Measurements from ENCODE around the gene UBQLN4. TPM values are rescaled to one million over a fixed set of nuclear protein-coding genes. Genes with fewer than 3 reads are reported as not detected.

The UBQLN4 gene
- total RNA-seq, 2 donors from 2014 or later: 14.6 to 25.9 TPM

DNA sequence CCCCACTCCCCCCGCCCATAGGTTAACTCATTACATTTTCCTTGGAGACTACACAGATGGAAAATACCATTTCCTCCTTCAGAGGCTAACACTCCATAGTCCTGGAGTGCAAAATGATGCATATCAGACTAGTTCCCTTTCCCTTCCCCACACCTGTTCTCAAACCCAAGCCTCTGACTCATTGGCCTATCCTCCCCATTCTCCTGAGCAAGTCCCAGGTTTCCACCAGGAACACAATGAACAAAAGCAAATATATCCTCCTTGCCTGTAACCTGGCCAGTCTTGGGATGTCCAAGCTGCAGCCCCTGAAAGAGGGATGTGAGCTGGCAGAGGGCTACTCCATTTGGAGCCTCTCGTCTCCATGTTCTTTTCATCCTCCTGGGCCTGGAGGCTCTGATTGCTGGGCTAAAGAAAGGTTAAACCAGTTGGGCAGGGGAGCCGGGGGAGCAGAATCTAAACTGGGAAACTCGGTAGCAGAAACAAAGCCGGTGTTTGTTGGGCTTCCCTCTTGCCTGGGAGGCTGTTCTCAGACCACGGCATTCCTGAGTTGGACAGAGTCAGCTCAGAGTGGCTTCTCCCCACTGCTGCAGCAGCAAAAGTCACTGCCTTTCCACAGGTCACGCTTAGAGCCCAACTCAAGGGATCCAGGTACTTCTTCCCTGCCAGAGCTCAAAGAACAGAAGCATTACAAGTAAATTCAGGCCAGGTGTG is 46.8 kb downstream of the UBQLN4 start:
- H3K4me1 ChIP-seq: peaks cover 0 to 1% of the 10 kb centered on the region in 2 donors
- H3K36me3 ChIP-seq: peaks cover 36% of the 10 kb centered on the region
- H3K9me3 ChIP-seq: no peaks in the 10 kb centered on the region
- H3K27me3 ChIP-seq: no peaks in the 10 kb centered on the region
- TF ChIP-seq, protein P1, sequence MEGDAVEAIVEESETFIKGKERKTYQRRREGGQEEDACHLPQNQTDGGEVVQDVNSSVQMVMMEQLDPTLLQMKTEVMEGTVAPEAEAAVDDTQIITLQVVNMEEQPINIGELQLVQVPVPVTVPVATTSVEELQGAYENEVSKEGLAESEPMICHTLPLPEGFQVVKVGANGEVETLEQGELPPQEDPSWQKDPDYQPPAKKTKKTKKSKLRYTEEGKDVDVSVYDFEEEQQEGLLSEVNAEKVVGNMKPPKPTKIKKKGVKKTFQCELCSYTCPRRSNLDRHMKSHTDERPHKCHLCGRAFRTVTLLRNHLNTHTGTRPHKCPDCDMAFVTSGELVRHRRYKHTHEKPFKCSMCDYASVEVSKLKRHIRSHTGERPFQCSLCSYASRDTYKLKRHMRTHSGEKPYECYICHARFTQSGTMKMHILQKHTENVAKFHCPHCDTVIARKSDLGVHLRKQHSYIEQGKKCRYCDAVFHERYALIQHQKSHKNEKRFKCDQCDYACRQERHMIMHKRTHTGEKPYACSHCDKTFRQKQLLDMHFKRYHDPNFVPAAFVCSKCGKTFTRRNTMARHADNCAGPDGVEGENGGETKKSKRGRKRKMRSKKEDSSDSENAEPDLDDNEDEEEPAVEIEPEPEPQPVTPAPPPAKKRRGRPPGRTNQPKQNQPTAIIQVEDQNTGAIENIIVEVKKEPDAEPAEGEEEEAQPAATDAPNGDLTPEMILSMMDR (IDR thresholded peaks at IDR 0.05): no peak
- H3K4me3 ChIP-seq: no peak overlapping the region
- no peak for DNase-seq (ENCODE audit: low spot score)
- no peak overlapping the region for H3K27ac ChIP-seq

DNA sequence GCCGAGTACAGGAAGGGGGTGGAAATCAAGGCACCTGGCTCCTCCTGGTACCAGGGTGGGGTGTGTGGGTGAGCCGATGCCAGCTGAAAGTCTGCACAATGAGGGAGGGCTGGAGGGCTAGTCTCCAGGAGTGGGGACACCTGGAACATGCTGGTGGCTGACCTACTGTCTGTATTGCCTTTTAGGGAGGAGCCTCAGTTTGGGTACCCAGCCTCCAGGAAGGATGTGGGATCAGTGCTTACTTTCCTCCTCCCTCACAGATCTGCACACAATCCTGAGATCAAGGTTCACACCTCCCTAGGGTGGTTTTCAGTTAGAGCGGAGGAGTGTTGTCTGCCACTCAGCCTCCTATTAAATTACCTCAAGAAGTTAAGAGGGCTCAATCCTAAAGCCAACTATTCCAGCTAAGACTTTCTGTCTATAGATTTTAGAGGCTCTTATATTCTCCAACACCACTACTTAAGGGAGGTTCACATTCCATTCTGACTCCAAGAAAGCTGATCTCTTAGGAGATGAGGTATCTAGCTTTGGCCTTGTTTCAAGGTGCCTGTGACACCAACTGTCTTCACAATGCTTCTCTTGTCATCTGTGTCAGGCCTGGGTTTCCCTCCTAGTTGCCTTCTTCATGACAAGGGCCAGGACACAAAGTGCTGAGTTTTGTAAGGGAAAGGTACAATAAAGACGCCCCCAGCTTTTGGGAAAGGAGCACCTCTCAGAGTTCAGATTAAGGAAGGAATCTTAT is 48.6 kb downstream of the UBQLN4 start:
- Histone ChIP-seq H3K27me3 (no peaks in the 10 kb centered on the region), H3K27ac (no peak overlapping the region), H3K36me3 (peaks cover 18% of the 10 kb centered on the region), H3K9me3 (no peaks in the 10 kb centered on the region), H3K4me1 (peaks cover 0 to 10% of the 10 kb centered on the region in 2 donors), H3K4me3 (no peak overlapping the region)
- DNase-seq (ENCODE audit: low spot score): no peak
- TF ChIP-seq, protein P1 (IDR thresholded peaks at IDR 0.05): no peak

DNA sequence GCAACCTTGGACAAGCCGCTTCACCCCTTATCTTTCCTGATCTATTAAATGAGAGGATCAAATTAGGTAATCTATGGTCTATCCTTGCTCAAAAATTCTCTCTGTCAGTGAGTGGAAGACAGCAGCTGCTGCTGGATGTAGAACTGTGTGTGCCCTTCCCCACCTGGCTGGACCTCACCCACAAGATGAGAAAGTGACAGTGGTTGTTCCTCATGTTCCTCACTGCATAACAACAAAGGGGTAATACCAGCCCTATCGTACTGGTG is 49.7 kb downstream of the UBQLN4 start:
- Histone ChIP-seq H3K36me3 (peaks cover 6% of the 10 kb centered on the region), H3K4me3 (no peak overlapping the region), H3K4me1 (peaks cover 0 to 10% of the 10 kb centered on the region in 2 donors), H3K9me3 (no peaks in the 10 kb centered on the region), H3K27ac (no peak overlapping the region), H3K27me3 (no peaks in the 10 kb centered on the region)
- TF ChIP-seq, protein P1 (IDR thresholded peaks at IDR 0.05): no peak
- no peak for DNase-seq (ENCODE audit: low spot score)

GRCh38 chr1:156002188-156002911 is 51.2 kb downstream of the UBQLN4 start:
- Histone ChIP-seq H3K4me3 (no peak overlapping the region), H3K27ac (no peak overlapping the region), H3K27me3 (no peaks in the 10 kb centered on the region), H3K36me3 (no peaks in the 10 kb centered on the region), H3K4me1 (peaks cover 0 to 10% of the 10 kb centered on the region in 2 donors), H3K9me3 (no peaks in the 10 kb centered on the region)
- no peak for DNase-seq (ENCODE audit: low spot score)
- TF ChIP-seq, protein P1 (IDR thresholded peaks at IDR 0.05): no peak

DNA sequence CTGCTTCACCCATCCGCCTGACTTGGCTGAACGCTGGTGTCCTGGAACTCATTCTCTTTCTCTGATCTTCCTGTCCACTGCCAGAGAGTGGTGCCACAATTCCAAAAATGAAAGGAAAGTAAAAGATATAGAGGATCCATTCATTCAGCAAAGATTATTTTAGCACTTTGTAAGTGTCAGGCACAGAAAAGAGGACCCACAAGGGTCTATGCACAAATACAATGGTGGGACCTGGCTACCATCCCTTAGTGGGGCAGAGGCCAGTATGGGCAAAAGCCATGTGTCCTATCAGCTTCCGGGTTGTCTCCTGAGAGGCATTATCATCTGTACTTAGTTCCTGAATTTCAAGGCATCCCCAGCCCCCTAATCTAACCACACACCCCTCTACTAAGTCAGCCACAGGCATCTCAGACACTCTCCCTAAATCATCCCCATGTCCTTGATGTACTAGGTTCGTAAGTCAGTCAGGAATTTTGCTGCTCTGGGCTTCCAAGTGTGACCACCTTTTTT is 51.9 kb downstream of the UBQLN4 start:
- TF ChIP-seq, protein P1 (IDR thresholded peaks at IDR 0.05): no peak
- Histone ChIP-seq H3K4me3 (no peak overlapping the region), H3K4me1 (peaks cover 0 to 10% of the 10 kb centered on the region in 2 donors), H3K27me3 (no peaks in the 10 kb centered on the region), H3K9me3 (no peaks in the 10 kb centered on the region), H3K27ac (no peak overlapping the region), H3K36me3 (no peaks in the 10 kb centered on the region)
- DNase-seq (ENCODE audit: low spot score): no peak
